Skeletal muscle tissue (tissue), 4 donors: ENCODE data around the gene AP3S1. TPM values are rescaled to one million over a fixed set of nuclear protein-coding genes. Genes with fewer than 3 reads are reported as not detected.
A peak's percentile ranks its signal among the peaks of the same experiment; 100 is the strongest.

Experiments used
- H3K27ac ChIP-seq: one replicate; pipeline ENCODE4 v1.7.0; 2013; ENCODE audit warnings: mild to moderate bottlenecking, low read depth, low read length, inconsistent platforms
- H3K27me3 ChIP-seq, 3 donors: one replicate each; pipeline ENCODE4 v1.7.0; 2013; ENCODE audit warnings: low read length in 3 of 3; ENCODE audit not compliant: control insufficient read depth in 3 of 3, insufficient read depth in 3 of 3
- H3K36me3 ChIP-seq, 3 donors: one replicate each; pipeline ENCODE4 v1.7.0; 2013; ENCODE audit warnings: low read length in 3 of 3; ENCODE audit not compliant: control insufficient read depth in 3 of 3, insufficient read depth in 3 of 3
- H3K4me1 ChIP-seq, 3 donors: one replicate each; pipeline ENCODE4 v1.7.0; 2013; ENCODE audit warnings: low read length in 3 of 3, mild to moderate bottlenecking in 3 of 3; ENCODE audit not compliant: control insufficient read depth in 3 of 3, insufficient read depth in 3 of 3
- H3K4me3 ChIP-seq, 3 donors: one replicate each; pipeline ENCODE4 v1.7.0; 2013; ENCODE audit warnings: low read length in 3 of 3
- H3K9ac ChIP-seq, 3 donors: one replicate each; pipeline ENCODE4 v1.7.0; 2013; ENCODE audit warnings: low read length in 3 of 3, mild to moderate bottlenecking in 3 of 3, moderate library complexity in 2 of 3, low read depth in 1 of 3
- H3K9me3 ChIP-seq, 3 donors: one replicate each; pipeline ENCODE4 v1.7.0; 2013; ENCODE audit warnings: low read length in 3 of 3; ENCODE audit not compliant: control insufficient read depth in 3 of 3
- total RNA-seq: library from RNA; depleted of rRNA; stranded (reverse); fragments of >200 nt; gene quantifications from one replicate; pipeline ENCODE4 v1.2.3, GENCODE V29; 2014
- donor health status: Osteomylitis.

The AP3S1 gene
- total RNA-seq, 1 donor from 2014 or later, result 92.4 TPM

DNA sequence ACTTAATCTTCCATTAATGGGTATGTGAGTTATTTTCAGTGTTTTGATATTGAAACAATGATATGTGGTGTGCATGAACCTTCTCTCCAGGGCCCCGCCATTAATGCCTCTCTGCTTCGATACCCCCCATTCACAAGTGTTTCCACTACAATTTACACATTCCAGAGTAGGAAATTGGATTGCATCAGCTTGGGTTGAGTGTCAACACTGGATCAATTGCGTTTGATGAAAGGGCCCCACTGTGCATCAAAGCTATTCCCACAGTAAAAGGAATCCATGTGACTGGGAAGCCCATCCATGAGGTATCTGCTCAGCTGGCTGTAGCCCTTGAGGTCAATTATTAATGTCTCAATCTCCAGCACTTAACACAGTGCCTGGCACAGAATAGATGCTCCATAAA is 102.8 kb downstream of the AP3S1 start:
- Histone ChIP-seq H3K4me3 (no peak overlapping the region), H3K27me3 (no peaks in the 10 kb centered on the region), H3K9ac (no peak overlapping the region), H3K9me3 (no peaks in the 10 kb centered on the region), H3K36me3 (no peaks in the 10 kb centered on the region), H3K27ac (no peak overlapping the region), H3K4me1 (no peaks in the 10 kb centered on the region)

DNA sequence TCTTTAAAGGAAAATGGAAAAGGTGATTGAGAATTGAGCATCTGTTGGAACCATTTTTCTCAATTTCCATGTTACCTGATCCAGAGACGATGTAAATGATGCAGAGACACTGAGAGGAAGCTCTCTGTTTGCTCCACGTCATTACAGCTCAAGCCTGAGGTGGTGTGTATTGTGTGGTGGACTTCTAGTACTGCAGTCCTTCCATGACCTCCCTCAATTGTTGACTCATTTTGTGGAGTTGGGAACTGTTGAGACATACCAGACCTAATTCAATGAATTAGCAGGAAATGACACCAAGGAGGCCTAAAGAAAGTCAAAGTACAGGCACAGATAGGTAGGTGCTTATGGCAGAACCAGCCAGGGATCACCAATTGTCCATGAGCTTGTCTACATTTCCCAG is 104.9 kb downstream of the AP3S1 start:
- H3K36me3 ChIP-seq, result no peaks in the 10 kb centered on the region
- no peak overlapping the region for H3K4me3 ChIP-seq
- H3K9ac ChIP-seq, result no peak overlapping the region
- H3K9me3 ChIP-seq, result no peaks in the 10 kb centered on the region
- no peak overlapping the region for H3K27ac ChIP-seq
- no peaks in the 10 kb centered on the region for H3K27me3 ChIP-seq
- H3K4me1 ChIP-seq, result no peaks in the 10 kb centered on the region

DNA sequence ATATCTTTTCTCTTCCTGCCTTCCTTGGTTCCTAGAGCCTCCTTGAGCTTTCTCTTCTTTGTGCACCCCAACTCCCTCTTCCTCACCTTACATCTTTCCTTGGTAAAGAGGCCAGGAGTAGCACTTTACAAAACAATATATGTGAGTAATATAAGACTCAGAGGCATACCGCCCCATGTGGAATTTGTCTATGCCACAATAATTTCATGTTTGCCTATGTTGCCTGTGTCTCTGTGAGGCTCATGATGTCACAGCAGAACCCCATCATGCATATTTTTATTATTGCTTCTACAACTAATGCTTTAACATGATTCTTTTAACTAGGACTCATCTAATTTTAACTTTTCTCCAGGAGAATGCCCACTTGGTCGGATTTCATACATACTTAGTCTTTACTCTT is 105.5 kb downstream of the AP3S1 start:
- no peaks in the 10 kb centered on the region for H3K4me1 ChIP-seq
- H3K27ac ChIP-seq, result no peak overlapping the region
- no peak overlapping the region for H3K4me3 ChIP-seq
- no peaks in the 10 kb centered on the region for H3K9me3 ChIP-seq
- no peaks in the 10 kb centered on the region for H3K36me3 ChIP-seq
- no peaks in the 10 kb centered on the region for H3K27me3 ChIP-seq
- no peak overlapping the region for H3K9ac ChIP-seq

DNA sequence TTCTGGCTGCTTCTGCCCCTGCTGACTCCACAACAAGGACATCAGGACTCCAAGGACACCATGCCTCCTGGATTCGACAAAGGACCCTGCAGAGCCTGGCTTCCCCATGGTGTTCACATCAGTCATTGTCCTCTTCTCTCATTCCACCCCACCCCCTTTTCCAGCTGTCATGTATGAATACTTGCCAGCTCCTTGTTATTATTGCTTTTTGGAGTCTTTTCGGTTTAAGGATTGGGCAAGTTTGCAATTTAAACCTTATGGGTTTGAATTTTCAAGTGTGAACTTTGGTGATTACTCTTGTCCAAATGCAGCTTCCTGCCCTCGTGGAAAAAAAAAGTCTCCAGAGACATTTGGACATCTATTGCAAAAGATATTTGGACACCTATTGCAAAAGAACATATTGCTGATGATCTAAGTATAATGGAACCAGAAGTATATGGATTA is 106.4 kb downstream of the AP3S1 start:
- Histone ChIP-seq H3K4me1 (no peaks in the 10 kb centered on the region), H3K4me3 (no peak overlapping the region), H3K36me3 (no peaks in the 10 kb centered on the region), H3K9ac (no peak overlapping the region), H3K27ac (no peak overlapping the region), H3K27me3 (no peaks in the 10 kb centered on the region), H3K9me3 (no peaks in the 10 kb centered on the region)

DNA sequence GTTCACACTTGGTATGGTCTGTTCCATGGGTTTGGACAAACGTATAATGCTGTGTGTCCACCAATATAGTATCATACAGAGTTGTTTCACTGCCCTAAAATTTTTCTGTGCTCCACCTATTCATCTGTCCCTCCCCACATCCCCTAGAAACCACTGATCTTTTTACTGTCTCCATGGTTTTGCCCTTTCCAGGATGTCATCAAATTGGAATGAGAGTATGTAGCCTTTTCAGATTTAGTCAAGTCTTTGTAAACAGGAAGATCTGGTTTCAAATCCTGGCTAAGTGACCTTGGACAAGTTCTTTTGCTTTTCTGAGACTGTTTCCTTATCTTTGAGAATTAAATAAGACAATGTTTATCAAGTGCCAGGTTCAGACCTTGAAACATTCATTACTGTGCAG is 107.4 kb downstream of the AP3S1 start:
- H3K27me3 ChIP-seq, result no peaks in the 10 kb centered on the region
- H3K9ac ChIP-seq, result no peak overlapping the region
- H3K9me3 ChIP-seq, result no peaks in the 10 kb centered on the region
- no peaks in the 10 kb centered on the region for H3K36me3 ChIP-seq
- H3K4me1 ChIP-seq, result no peaks in the 10 kb centered on the region
- H3K4me3 ChIP-seq, result no peak overlapping the region
- H3K27ac ChIP-seq, result no peak overlapping the region

DNA sequence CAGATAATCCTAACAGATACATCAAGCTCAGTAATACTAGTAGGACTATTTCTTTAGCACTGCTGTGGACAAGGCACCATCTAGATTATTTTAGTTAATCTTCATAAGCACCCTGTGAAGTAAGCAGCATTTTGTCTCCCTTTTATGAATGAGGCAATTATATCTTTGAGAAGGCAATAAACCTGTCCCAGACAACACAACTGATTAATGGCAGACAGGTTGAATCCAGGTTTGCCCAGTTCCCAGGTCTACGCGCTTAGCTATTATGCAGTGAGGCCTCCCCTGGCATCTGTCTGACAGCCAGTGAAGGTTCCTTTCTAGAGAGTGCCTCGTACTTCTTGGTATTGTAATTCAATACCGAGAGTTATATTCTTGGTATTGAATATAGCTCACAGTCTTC is 110.9 kb downstream of the AP3S1 start:
- no peak overlapping the region for H3K27ac ChIP-seq
- peaks cover 0 to 1% (median 0%) of the 10 kb centered on the region in 3 donors for H3K27me3 ChIP-seq
- H3K36me3 ChIP-seq, result no peaks in the 10 kb centered on the region
- no peak overlapping the region for H3K9ac ChIP-seq
- H3K9me3 ChIP-seq, result no peaks in the 10 kb centered on the region
- no peak overlapping the region for H3K4me3 ChIP-seq
- H3K4me1 ChIP-seq, result no peaks in the 10 kb centered on the region

DNA sequence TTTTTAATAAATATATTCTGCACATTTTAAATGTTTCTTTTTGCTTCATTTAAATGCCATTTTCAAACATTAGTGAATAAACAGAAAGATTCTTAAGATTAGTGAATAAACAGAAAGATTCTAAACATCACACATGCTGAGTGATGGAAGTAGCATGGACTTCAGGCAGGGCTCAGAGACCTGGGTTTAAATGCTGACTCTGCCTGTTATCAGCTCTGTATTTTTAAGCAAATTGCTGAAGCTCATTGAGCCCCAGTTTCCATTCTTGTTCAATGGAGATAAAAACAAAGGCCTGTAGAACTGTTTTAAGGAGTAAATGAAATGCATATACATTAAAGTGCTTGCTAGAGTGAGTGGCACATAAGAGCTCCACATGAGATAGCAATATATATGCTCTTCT is 112.4 kb downstream of the AP3S1 start:
- Histone ChIP-seq H3K27me3 (peaks cover 0 to 5% (median 0%) of the 10 kb centered on the region in 3 donors), H3K36me3 (no peaks in the 10 kb centered on the region), H3K4me1 (no peaks in the 10 kb centered on the region), H3K9ac (no peak overlapping the region), H3K4me3 (no peak overlapping the region), H3K27ac (no peak overlapping the region), H3K9me3 (no peaks in the 10 kb centered on the region)

DNA sequence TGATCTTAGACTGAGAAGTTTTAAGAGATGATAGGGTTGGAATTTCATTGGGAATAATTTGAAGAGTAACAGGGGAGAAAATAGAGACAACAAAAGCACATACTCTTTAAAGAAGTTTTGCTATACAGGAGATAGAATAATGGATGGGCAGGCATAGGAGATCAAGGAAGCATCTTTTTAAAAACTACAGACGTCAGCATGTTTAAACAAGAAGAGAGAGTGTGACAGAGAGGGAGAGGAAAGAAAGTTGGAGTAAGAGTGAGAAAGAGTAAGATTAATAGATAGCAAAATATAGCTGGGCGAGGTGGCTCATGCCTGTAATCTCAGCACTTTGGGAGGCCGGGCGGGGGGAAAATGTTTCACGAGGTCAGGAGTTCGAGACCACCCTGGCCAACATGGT is 115.2 kb downstream of the AP3S1 start:
- Histone ChIP-seq H3K4me3 (no peak overlapping the region), H3K27ac (no peak overlapping the region), H3K4me1 (peaks cover 0 to 7% (median 2%) of the 10 kb centered on the region in 3 donors), H3K36me3 (no peaks in the 10 kb centered on the region), H3K9ac (no peak overlapping the region), H3K9me3 (no peaks in the 10 kb centered on the region), H3K27me3 (peaks cover 15 to 20% (median 18%) of the 10 kb centered on the region in 3 donors)

DNA sequence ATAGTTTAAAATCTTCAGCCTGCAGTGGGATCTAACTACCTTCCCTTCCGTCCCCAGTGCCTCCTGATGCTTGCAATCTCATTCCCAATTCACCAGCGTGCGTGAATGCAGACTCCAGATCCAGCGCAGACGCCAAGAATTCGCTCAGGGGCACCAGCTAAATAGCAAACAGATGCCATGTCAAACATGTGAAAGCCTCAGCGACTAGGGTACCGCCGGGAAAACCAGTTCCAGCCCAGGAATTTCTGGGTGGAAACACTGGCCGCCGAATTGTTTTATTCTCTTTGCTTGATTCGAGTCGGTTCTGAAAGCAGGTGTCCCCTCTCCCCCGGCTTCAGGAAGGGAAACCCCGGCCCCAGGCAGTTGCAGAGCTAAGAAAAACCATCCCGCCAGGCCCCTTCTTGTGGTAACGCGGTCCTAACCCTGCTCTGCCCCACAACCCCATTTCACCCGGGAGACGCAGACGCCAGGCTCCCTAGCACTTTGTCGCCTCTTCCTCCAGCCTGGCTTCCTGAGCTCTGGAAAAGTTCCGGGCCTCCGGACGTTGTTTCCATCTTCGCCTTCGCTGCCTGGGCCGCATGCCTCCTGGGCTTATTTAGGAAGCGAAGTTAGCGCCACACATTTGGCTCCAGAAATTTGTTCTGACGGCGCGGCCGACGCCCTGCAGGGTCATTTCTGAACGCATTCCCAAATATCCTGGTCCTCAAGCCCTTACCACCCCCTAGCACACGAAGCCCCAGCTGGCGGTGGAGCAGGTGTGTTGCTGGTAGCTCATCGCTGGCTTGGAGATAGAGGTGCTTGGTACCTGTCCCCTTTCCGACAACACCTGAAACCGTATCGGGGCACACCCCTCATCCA is 119.9 kb downstream of the AP3S1 start:
- peak overlapping the region; percentile 1 to 29 (median 16) for H3K4me3 ChIP-seq
- peaks cover 27 to 40% (median 32%) of the 10 kb centered on the region in 3 donors for H3K27me3 ChIP-seq

DNA sequence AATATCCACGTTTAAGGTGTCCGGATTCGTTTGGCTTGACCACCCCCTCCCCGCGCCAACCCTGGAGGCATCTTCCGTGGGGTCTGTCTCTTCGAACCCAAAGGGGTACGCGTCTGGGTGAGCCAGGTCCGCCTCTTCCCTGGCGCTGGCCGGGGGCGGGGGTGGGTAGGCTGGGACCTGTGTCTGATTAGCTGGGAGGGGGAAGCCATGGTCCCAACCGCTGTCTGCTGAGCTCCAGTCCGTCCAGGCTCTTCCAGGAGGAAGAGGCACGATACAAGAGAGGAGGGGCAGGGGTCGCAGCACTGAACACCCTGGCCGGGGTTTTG is 120.5 kb downstream of the AP3S1 start, which contains the start of gene LVRN:
TSS of gene LVRN (plus strand) at position 237 of the 326 bp plus-strand sequence. CDS start 143 bp downstream, outside the sequence.
- Histone ChIP-seq H3K9me3 (no peaks in the 10 kb centered on the region), H3K27me3 (peaks cover 27 to 40% (median 32%) of the 10 kb centered on the region in 3 donors), H3K9ac (peak within 1 kb of the TSS in 1 of 3 donors; percentile 33), H3K27ac (no peak within 1 kb of the TSS), H3K4me1 (peaks cover 2 to 16% (median 5%) of the 10 kb centered on the region in 3 donors), H3K36me3 (no peaks in the 10 kb centered on the region), H3K4me3 (peak within 1 kb of the TSS; percentile 56 to 64 (median 61))

More for the DNA sequence above, 119.9 kb downstream of the AP3S1 start:
- Histone ChIP-seq H3K9ac (no peak overlapping the region), H3K9me3 (no peaks in the 10 kb centered on the region), H3K4me1 (peaks cover 2 to 16% (median 5%) of the 10 kb centered on the region in 3 donors), H3K27ac (no peak overlapping the region), H3K36me3 (no peaks in the 10 kb centered on the region)
